ENCODE results near the gene NSUN3.

NSUN3 gene

GRCh38 chr3:94061297-94061696, 1.6 kb upstream of the NSUN3 start:
- no peak overlapping the region for H3K4me3 ChIP-seq (ENCODE audit: control insufficient read depth, low read depth, low read length)
- no peak for TF ChIP-seq CTCF (conservative IDR thresholded peaks at IDR 0.05; ENCODE audit: control insufficient read depth, insufficient read depth, low read depth, low read length)
- DNase-seq (ENCODE audit: low read depth) = no peak

- peak; percentile 34 for DNase-seq (ENCODE audit: low read depth)
- no peak for TF ChIP-seq CTCF (conservative IDR thresholded peaks at IDR 0.05; ENCODE audit: control insufficient read depth, insufficient read depth, low read depth, low read length)
- H3K4me3 ChIP-seq (ENCODE audit: control insufficient read depth, low read depth, low read length) = peak overlapping the region; percentile 78
These were observed 747 bp downstream of the NSUN3 start for GRCh38 chr3:94063496-94064119.

GRCh38 chr3:94064243-94064860, 1.5 kb downstream of the NSUN3 start:
- peak overlapping the region; percentile 78 for H3K4me3 ChIP-seq (ENCODE audit: control insufficient read depth, low read depth, low read length)
- peak; percentile 28 for DNase-seq (ENCODE audit: low read depth)
- TF ChIP-seq CTCF (conservative IDR thresholded peaks at IDR 0.05; ENCODE audit: control insufficient read depth, insufficient read depth, low read depth, low read length) = no peak

GRCh38 chr3:94065122-94065521, 2.3 kb downstream of the NSUN3 start:
- TF ChIP-seq CTCF (conservative IDR thresholded peaks at IDR 0.05; ENCODE audit: control insufficient read depth, insufficient read depth, low read depth, low read length) = no peak

GRCh38 chr3:94065819-94066480, 3.1 kb downstream of the NSUN3 start:
- no peak for DNase-seq (ENCODE audit: low read depth)
- no peak for TF ChIP-seq CTCF (conservative IDR thresholded peaks at IDR 0.05; ENCODE audit: control insufficient read depth, insufficient read depth, low read depth, low read length)
- no peak overlapping the region for H3K4me3 ChIP-seq (ENCODE audit: control insufficient read depth, low read depth, low read length)

More at GRCh38 chr3:94065122-94065521, 2.3 kb downstream of the NSUN3 start:
- no peak overlapping the region for H3K4me3 ChIP-seq (ENCODE audit: control insufficient read depth, low read depth, low read length)
- no peak for DNase-seq (ENCODE audit: low read depth)

GRCh38 chr3:94066506-94067500, 3.9 kb downstream of the NSUN3 start:
- no peak for TF ChIP-seq CTCF (conservative IDR thresholded peaks at IDR 0.05; ENCODE audit: control insufficient read depth, insufficient read depth, low read depth, low read length)
- DNase-seq (ENCODE audit: low read depth) = no peak
- H3K4me3 ChIP-seq (ENCODE audit: control insufficient read depth, low read depth, low read length) = no peak overlapping the region
